HG02970 (cell line): ENCODE results near the gene OS9.
"Not testable (repeated sequence)": the region's sequence is repeated elsewhere in the genome, so short reads cannot be mapped to it uniquely, and the experiment has no call there.

Source experiments
- ATAC-seq: cut with Tn5 transposase; IDR thresholded peaks from one replicate; pipeline ENCODE4 v1.9.1; 2021; ENCODE audit warnings: mild to moderate bottlenecking, moderate library complexity, moderate number of reproducible peaks; ENCODE audit not compliant: unreplicated experiment, low FRiP score

Gene OS9

GRCh38 chr12:57692500-57692899, 1.4 kb upstream of the OS9 start:
- ATAC-seq = no peak

GRCh38 chr12:57693317-57693658, 644 bp upstream of the OS9 start:
- no peak for ATAC-seq

- ATAC-seq = no peak
Measured at GRCh38 chr12:57694459-57695019, 607 bp downstream of the OS9 start.

- ATAC-seq = no peak
Measured at GRCh38 chr12:57695770-57696432, 2.0 kb downstream of the OS9 start.

- no peak for ATAC-seq
Measured at GRCh38 chr12:57697076-57697475, 3.1 kb downstream of the OS9 start.

GRCh38 chr12:57698414-57698813, 4.5 kb downstream of the OS9 start:
- no peak for ATAC-seq

GRCh38 chr12:57700317-57700716, 6.4 kb downstream of the OS9 start:
- no peak for ATAC-seq

GRCh38 chr12:57707250-57707649, 13.3 kb downstream of the OS9 start:
- ATAC-seq = no peak

GRCh38 chr12:57708296-57708695, 14.4 kb downstream of the OS9 start:
- ATAC-seq = no peak

- ATAC-seq = no peak
Measured at GRCh38 chr12:57712701-57713100, 18.8 kb downstream of the OS9 start.

GRCh38 chr12:57713209-57713608, 19.3 kb downstream of the OS9 start:
- no peak for ATAC-seq

- not testable (repeated sequence) for ATAC-seq
Measured at GRCh38 chr12:57715036-57715748, 21.3 kb downstream of the OS9 start.

- no peak for ATAC-seq
Measured at GRCh38 chr12:57715786-57716185, 21.9 kb downstream of the OS9 start.

- ATAC-seq = no peak
Measured at GRCh38 chr12:57716305-57716704, 22.4 kb downstream of the OS9 start.

- ATAC-seq = no peak
Measured at GRCh38 chr12:57717131-57717530, 23.2 kb downstream of the OS9 start.

- no peak for ATAC-seq
Measured at GRCh38 chr12:57717846-57718640, 24.1 kb downstream of the OS9 start.

GRCh38 chr12:57718641-57719528, 25.0 kb downstream of the OS9 start:
- ATAC-seq = no peak

- no peak for ATAC-seq
Measured at GRCh38 chr12:57719777-57720605, 26.1 kb downstream of the OS9 start.
